GM18519 (cell line): Measurements from ENCODE around the gene ANKRD36C.
A peak's percentile ranks its signal among the peaks of the same experiment; 100 is the strongest.
"Not testable (repeated sequence)": the region's sequence is repeated elsewhere in the genome, so short reads cannot be mapped to it uniquely, and the experiment has no call there.

Experiments
- ATAC-seq: cut with Tn5 transposase; IDR thresholded peaks from one replicate; pipeline ENCODE4 v1.9.1; 2021; ENCODE audit warnings: mild to moderate bottlenecking, moderate library complexity; ENCODE audit not compliant: unreplicated experiment, low FRiP score

Gene ANKRD36C

DNA sequence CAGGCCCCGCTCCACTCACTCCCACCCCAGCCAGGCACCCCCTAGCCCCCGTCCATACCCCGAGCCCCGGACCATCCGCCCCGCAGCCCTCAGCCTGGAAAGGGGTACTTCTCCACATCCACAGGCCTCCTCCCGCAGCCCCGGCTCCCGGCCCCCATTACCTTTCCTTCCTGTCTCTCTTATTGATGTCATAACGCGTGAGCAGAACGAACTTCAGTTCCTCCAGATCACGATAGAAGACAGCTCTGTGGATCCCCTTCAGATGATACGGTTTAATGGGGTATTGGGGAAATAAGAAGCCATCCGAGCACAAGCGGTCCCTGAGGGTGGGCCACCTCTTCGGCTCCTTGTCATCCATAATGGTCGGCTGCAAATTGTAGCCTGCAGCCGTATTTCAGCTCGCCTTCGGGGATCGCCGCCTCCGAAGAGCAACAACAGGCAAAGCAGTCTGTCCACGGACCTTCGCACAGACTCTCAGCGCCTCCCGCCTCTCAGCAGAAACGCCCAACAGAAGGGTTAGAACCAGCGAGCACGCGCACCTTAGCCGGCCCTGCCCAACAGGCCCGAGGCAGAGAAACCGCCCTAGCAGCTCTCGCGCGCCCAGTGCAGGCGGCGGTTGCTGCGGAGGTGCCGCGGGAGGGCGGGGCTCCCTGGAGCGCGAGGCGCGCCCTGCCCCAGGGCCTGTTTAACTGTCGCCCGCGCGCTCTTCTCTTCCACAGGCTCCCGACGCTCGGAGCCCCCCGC is at the start of gene ANKRD36C:
Gene ANKRD36C, minus strand, starts transcription at position 474 of the 744 bp plus-strand sequence. Its CDS starts 116 bp downstream, at position 358.
- ATAC-seq, result peak; percentile 69

DNA sequence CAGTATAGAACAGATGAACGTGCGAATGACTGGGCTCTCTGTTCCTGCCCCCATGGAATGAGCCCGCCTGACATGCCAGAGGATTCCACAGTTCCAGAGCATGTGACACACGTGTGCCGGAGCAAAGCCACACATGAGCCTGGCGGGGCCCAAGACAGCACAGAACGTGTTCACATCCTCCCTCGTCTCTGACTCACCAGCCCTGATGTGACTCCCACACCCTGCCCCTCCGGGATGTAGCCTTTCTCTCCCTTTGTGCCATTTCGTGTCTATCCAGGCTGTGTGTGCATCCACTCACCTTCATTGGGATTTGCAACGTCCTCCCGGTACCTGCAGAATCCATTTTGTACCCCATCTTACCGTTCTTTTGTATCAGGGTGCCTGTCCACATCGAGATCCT is 43.9 kb upstream of the ANKRD36C start:
- ATAC-seq, result not testable (repeated sequence)

DNA sequence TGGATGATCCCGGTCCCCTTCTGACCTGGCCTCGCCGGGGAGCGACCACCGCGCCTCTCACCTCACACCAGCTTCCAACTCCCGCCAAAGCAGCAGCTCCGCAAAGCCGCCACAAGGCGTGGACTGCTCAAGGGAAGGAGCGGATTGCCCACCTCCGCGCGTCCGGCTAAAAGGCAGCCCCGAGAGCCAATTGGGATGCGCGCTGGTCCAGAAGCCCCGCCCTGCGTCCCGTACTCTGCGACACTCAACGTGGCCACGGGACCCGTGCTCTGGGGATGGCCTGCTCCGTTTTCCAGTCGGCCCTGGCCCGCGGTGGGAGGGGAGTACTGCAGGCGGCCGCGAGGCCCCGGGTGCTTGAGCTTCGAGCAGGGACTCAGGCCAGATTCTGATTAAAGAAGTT is 43.2 kb upstream of the ANKRD36C start, which contains the start of gene GPAT2:
Gene GPAT2, minus strand, starts transcription at position 125 of the 400 bp plus-strand sequence. CDS start 2,557 bp downstream, outside the sequence.
- ATAC-seq, result not testable (repeated sequence)

DNA sequence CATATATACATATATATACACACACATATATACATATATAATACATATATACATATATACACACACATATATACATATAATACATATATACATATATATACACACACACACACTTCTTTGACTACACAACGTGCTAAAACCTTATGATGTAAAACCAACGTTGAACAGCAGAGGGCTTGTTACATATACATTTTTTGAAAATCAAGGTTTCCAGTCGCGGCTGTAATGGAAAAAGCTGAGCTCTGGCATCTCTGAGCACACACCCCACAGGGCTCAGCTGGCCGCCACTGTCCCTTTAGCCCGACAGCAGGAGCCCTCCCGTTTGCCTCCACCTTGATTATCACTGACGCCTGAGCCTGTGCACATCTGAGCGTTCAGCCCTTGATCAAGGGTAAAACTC is 42.4 kb upstream of the ANKRD36C start:
- ATAC-seq, result not testable (repeated sequence)

DNA sequence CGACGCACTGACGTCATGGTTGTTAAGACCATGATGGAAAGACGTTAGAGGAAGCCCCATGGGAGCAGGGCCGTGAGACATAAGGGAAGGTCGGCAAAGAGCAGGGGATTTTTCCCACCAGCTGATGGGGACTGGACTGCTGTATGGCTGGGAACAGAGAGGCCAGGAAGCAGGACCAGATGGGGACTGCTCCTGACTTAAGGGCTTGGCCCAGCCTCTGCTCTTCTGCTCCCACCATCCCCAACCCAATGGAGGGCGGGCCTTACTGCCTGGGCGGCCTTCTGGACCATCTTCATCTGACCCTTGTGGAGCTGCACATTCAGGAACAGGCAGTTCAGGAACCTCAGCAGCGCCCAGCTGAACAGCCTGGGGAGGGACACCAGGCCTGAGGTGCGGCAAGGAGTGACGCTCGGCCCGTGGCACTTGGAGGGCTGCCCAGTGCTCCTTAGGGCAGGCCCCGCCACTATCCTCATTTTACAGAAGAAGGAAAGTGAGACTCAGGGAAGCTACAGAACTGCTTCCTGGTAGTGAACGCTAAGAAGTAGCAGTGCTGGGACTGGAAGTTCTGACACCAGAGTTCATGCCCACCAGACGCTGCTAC is 36.2 kb upstream of the ANKRD36C start:
- not testable (repeated sequence) for ATAC-seq

DNA sequence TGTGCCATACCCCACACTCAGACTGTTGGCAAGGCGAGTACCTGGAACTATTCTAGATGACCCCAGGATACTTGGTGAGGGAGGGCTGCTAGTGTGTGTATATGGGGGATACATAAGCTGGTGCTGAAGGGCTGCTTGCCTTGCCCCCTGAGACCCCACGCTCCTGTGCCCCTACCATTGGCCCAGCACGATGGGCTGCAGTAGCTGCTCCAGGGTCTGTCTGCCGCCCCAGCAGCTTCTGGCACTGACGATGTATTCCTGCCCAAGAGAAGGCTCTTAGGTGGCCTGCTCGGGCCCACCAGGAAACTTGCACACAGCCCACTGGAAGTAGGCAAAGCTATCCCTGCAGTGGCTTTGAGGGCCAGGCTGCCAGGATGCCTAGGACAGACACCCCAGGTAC is 34.1 kb upstream of the ANKRD36C start:
- not testable (repeated sequence) for ATAC-seq

DNA sequence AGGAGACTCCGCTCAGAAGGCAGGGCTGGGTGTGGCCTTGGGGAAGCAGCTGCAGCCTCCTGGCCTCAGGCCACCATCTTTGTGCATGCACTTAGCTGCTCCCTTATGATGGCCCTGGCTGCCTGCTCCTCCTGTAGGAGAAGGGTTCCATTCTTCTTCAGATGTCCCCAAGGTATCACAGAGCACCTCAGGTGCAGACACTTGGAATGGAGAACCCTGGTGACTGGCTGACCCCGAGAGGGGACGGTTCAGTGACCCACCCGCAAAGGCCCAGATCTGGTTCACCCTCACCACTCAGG is 33.5 kb upstream of the ANKRD36C start:
- ATAC-seq, result no peak

DNA sequence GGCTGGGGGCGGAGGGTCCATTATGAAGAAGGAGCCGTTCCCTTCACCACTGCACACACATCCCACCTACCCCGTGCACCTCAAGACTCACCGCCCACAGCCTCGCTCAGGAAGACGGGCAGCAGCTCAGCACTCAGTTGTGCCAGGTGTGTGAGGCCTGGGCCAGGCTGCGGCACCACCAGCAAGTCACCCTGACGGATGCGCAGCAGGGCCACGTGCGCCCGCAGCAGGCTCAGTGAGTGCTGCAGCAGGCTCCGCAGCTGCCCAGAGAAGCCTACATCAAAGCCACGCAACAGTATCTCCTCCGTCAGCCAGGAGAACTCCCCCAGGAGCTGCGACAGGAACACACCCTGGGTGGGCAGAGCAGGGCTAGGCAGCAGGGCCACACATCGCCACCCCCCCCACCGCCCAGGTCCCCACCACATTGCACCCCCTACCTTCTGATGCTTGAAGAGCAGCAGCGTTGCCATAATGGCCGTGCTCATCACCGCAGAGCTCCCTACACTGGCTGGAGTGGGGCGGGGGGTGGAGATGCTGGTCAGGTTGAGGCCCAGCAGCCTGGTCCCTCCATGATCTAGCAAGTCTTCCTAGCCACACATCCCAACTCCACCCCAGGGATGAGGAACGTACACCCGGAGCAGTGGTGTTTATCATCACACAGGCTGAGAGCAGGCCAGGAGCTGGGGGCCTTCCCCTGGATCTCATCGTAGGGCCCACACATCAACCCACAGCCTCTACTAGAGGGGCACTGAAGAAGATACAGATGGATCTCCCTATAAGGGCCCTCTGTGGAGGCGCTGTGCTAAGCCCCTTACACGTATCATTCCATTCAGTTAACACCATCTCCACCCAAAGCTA is 32.9 kb upstream of the ANKRD36C start:
- ATAC-seq, result no peak

DNA sequence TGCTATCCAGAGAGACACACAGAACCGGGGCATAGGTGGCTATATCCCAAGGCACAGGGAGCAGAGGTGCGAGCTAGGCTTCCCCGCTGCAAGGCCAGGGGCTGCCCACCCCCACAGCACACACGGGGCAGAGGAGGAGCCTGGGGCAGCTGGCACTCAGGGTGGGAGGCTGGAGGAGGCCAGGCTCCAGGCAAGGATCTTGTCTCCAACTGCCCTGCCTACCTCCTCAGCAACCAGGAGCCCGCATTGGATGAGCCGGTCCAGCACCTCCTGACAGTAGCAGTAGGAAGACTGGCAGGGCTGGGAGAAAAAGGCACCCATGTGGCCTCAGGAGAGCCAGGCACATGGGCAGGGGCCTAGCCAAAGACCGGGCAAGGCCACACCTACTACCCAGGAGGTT is 32.1 kb upstream of the ANKRD36C start:
- ATAC-seq, result not testable (repeated sequence)

DNA sequence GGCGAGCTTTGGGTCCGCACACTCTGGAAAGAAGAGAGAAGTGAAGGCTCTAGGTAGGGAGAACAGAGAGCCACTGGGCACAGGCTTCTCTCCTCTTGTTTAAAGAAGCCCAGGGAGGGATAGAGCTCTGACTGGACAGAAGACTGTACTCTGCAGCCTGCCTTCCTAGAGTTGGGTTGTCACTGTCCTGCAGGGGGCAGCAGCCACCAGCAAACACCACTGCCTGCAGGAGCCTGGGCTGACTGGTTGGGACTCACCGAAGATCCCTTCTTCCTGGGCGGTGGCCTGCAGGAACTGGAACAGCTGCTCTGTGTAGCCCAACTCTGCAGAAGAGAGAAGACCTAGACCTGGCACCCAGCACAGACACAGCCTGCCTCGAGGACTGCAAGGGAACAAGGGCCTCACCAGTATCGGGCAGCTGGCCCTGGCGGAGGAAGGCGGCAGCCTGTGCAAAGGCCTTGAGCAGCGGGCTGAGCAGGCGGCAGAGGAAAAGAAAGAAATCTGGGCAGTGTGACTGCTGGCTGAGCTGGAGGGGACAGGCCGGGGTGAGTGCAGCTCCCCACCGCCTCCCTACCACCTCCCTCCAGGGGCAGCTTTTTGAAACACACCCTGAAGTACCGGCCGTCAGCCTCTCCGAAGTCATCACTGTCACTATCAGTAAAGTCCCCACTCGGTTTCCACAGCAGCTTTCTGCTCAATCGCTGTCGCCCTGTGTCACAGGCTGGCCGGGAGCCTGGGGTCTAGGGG is 31.2 kb upstream of the ANKRD36C start:
- not testable (repeated sequence) for ATAC-seq

DNA sequence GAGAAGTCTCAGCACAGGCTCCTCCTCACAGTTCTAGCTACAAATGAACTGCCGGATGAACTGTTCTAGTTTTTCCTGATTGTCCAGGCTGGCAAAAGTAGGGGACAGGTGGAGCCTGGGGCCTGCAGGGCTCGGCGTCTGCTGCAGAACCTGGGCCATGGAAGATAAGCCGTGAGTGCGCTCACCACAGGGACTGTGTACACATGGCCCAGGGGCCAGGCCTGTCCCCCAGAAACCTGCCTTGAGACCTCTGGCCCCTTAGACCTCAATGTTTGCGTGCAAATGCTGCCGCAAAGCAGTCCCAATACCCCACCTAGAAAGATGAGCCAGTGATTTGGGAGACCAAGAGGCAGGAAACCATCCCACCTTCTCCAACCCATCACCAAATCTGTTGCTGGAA is 30.5 kb upstream of the ANKRD36C start:
- ATAC-seq, result not testable (repeated sequence)

DNA sequence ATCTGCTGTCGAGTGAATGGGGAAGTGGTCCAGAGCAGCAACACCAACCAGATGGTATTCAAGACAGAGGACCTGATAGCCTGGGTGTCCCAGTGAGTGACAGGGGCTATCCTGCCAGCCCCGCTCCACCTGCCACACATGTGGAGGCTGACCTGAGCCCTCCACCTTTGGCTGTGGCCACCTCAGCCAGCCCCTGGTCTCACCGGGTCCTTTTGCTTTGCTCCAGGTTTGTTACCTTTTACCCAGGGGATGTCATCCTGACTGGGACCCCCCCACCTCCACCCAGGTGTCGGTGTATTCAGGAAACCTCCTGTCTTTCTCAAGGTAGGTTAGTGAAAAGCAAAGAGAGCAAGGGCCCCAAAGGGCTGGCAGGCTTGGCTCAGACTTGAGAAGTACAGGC is 29.5 kb upstream of the ANKRD36C start:
- ATAC-seq, result not testable (repeated sequence)

DNA sequence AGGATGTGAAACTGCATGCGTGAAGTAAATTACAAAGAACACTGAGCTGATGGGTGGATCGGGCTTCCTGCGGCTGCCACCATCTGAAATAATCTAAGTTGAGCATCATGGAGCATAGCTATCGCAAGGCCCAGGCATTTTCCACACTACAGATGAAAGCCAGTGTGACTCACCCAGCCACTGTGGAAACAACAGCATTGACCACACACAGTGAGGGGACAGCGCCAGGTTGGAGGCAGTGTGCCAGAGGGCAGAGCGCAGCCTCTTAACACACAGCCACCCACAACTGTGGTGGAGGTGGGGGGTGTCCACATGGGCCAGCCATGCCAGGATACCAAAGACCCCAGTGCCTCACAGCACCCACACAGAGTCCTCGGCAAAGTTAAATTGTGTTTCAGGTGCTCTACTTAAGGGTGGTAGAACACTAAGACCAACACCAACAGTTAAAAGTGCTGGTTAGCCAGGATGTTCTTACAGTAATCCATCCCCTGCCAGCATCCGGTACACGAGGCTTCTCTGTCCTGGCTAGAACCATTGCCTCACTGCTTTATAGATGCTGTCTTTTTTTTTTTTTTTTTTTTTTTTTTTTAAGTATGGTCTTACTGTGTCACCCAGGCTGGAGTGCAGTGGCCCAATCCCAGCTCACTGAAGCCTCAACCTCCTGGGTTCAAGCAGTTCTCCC is 28.4 kb upstream of the ANKRD36C start:
- not testable (repeated sequence) for ATAC-seq

DNA sequence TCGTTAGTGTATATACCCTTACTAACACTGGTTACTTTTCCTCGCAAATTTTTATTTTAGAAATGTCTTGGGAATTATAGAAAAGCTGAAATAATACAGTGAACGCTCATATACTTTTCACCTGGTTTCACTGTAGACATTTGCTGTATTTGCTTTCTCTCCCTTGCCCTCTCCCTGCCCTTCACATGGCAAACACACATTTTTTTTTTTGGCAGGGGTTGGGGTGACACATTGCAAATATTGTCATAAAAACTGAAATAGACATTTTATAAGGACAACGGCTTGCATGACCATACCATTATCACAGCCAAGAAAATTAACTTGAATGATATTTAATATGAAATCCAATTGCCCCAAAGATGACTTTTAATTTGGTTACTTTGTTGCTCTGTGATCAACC is 24.7 kb upstream of the ANKRD36C start:
- ATAC-seq, result not testable (repeated sequence)

DNA sequence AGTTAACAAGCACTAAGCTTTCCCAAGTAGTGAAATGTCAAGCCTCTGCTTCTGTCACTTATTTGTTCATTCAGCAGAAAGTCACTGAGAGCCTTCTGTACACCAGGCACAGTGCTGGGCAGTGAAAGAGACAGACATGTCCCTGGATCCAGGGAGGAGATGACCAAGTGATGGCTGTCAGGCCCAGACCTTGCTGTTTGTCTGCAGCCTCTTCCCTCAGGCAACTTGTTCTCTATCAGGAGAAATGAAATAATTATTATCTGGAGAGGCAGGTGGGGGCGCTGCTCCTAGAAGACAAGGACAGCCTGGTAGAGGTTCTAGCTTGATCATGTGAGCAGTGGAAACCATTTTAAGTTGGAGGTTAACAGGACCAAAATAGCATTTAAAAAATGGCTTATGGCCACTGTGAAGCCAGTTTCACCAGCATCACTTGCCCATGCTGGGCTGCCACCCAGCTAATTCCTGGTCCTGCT is 21.2 kb upstream of the ANKRD36C start:
- not testable (repeated sequence) for ATAC-seq

DNA sequence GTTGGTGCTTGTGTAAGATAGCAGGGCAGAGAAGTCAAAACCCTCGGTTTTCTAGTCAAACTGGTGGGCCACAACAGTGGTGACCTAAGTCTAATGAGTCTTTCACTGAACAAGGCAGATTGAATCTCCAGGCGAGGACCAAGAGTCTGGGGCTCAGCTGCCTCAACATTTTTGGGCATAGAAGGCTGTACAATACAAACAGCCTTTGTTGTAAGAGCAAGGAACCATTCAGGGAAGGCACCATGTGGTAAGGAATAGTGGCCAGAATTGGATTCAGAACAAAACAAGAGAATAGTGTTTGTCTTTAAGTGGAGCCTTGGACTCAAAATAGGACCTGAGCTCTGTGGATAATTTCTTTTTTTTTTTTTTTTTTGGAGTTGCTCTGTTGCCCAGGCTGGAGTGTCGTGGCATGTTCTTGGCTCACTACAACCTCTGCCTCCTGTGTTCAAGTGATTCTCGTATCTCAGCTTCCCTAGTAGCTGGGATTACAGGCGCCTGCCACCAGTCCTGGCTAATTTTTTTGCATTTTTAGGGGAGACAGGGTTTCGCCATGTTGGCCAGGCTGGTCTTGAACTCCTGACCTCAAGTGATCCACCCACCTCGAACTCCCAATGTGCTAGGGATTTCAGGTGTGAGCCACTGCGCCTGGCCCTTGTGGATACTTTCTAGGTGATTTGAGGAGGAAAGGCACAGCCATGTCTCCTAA is 20.6 kb upstream of the ANKRD36C start:
- not testable (repeated sequence) for ATAC-seq

DNA sequence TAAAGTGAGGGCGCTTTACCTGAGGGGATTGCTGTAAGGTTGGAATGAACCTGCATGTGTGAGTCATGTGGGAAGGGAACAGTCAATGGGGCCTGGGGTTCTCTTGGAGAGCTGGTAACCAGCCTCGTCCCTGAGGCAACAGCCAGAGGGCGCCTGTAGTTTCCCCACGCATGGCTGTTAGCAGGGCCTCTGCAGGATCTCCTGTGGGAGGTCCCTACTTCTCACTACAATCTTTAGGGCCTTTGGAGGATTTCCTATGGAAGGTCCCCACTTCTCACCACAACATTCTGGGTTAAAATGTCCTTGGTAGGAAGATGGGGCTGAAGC is 19.5 kb upstream of the ANKRD36C start:
- not testable (repeated sequence) for ATAC-seq

DNA sequence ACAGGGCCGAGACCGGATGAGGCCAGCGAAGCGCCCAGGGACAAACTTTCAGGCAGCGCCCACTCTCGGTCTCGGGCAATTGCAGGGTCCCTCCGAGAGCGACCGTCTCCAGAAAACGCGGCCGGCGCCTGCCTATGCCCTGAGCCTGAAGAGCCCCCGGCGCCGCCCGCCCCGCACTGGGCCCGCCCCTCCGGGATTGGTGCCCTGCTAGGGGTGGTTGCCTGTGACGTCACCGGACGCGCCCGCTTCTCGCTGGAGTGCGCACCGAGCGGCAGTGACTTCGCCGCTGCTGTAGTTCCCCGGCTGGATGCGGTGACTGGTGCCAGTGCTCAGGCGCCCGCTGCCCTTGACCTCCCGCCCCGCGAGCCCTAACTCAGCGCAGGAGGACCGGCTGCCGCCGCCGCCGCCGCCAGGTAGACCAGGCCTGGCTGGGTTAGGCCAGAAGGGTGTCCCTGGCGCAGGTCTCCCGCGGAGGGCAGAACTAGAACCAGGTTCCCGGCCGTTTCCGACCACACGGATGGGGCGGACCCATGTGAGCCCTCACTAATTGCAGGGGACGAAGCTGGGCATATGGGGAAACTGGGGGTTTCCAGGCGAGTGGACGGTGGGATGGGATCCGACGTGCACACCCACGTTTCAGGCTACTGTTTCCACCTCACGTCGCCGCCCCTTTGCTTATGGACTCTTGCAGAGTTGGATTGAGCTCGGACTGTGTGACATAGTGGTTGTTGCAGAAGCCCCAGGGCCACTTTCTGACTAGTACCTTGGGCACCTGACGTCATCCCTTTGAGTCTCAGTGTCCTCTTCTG is 18.9 kb upstream of the ANKRD36C start:
- peak; percentile 90 for ATAC-seq
